Progenitor cell of endocrine pancreas (in vitro differentiated cells): ENCODE measurements around the gene MBD3L2B. TPM values are rescaled to one million over a fixed set of nuclear protein-coding genes. Genes with fewer than 3 reads are reported as not detected.
"Not testable (repeated sequence)": the region's sequence is repeated elsewhere in the genome, so short reads cannot be mapped to it uniquely, and the experiment has no call there.

Experiments
- DNase-seq: peaks from one replicate; pipeline ENCODE4 v3.0.0; 2021; ENCODE audit warnings: low spot score; ENCODE audit not compliant: unreplicated experiment
- H3K27ac Mint-ChIP-seq: 2 replicates; pipeline ENCODE4 v1.8.0; 2021; ENCODE audit warnings: mild to moderate bottlenecking, moderate library complexity, mixed read lengths
- H3K27me3 Mint-ChIP-seq: 2 replicates; pipeline ENCODE4 v1.8.0; 2021; ENCODE audit warnings: mixed read lengths
- H3K36me3 Mint-ChIP-seq: 2 replicates; pipeline ENCODE4 v1.8.0; 2022; ENCODE audit warnings: mixed read lengths; ENCODE audit not compliant: insufficient read depth
- H3K4me1 Mint-ChIP-seq: 2 replicates; pipeline ENCODE4 v1.8.0; 2021; ENCODE audit warnings: low read depth, mixed read lengths
- H3K4me3 Mint-ChIP-seq: 2 replicates; pipeline ENCODE4 v1.8.0; 2021; ENCODE audit warnings: low read depth, mild to moderate bottlenecking, moderate library complexity, mixed read lengths
- H3K9me3 Mint-ChIP-seq: 2 replicates; pipeline ENCODE4 v1.8.0; 2021; ENCODE audit warnings: low read depth, mixed read lengths
- CTCF ChIP-seq: fragments of 200-600 bp; sonication (generic); IDR thresholded peaks from one replicate; pipeline ENCODE4 v1.5.0; 2021; ENCODE audit warnings: antibody characterized with exemption, mild to moderate bottlenecking; ENCODE audit not compliant: unreplicated experiment
- total RNA-seq: library from RNA; stranded (reverse); gene quantifications from 2 replicates; pipeline ENCODE4 v1.2.1, GENCODE V29; 2021

Gene MBD3L2B
- total RNA-seq, 1 donor from 2014 or later = not detected

- H3K4me3 Mint-ChIP-seq, H3K9me3 Mint-ChIP-seq, DNase-seq, H3K27me3 Mint-ChIP-seq, H3K36me3 Mint-ChIP-seq, H3K4me1 Mint-ChIP-seq, H3K27ac Mint-ChIP-seq: not testable (repeated sequence)
Observed at GRCh38 chr19:7040079-7040478, 18.8 kb upstream of the MBD3L2B start, which contains the start of gene MBD3L4. TSS of gene MBD3L4 (minus strand) at chr19:7040179. CDS start at chr19:7040144, 35 bp downstream.

GRCh38 chr19:7030278-7030677, 9.0 kb upstream of the MBD3L2B start, which contains the start of gene MBD3L5:
TSS of gene MBD3L5 (plus strand) at chr19:7030578. CDS start at chr19:7030612, 34 bp downstream.
- not testable (repeated sequence) for H3K36me3 Mint-ChIP-seq, H3K27ac Mint-ChIP-seq, DNase-seq, H3K9me3 Mint-ChIP-seq, H3K4me3 Mint-ChIP-seq, H3K27me3 Mint-ChIP-seq, H3K4me1 Mint-ChIP-seq

GRCh38 chr19:7028790-7029189, 7.6 kb upstream of the MBD3L2B start:
- not testable (repeated sequence) for H3K27me3 Mint-ChIP-seq, H3K9me3 Mint-ChIP-seq

GRCh38 chr19:7018828-7019227, 2.4 kb downstream of the MBD3L2B start:
- Mint-ChIP-seq H3K9me3 (peaks cover 9% of the 10 kb centered on the region), H3K4me1 (no peaks in the 10 kb centered on the region), H3K36me3 (no peaks in the 10 kb centered on the region), H3K27ac (no peak overlapping the region), H3K27me3 (no peaks in the 10 kb centered on the region), H3K4me3 (no peak overlapping the region)
- TF ChIP-seq CTCF = no peak
- no peak for DNase-seq

More at GRCh38 chr19:7028790-7029189, 7.6 kb upstream of the MBD3L2B start:
- not testable (repeated sequence) for DNase-seq, H3K4me1 Mint-ChIP-seq, H3K36me3 Mint-ChIP-seq, H3K4me3 Mint-ChIP-seq, H3K27ac Mint-ChIP-seq

GRCh38 chr19:7013678-7014077, 7.6 kb downstream of the MBD3L2B start:
- DNase-seq = no peak
- H3K36me3 Mint-ChIP-seq = peaks cover 2% of the 10 kb centered on the region

GRCh38 chr19:7010722-7011593, 10.3 kb downstream of the MBD3L2B start:
- H3K27me3 Mint-ChIP-seq = no peaks in the 10 kb centered on the region
- H3K4me1 Mint-ChIP-seq = no peaks in the 10 kb centered on the region
- no peak for TF ChIP-seq CTCF
- no peak overlapping the region for H3K4me3 Mint-ChIP-seq
- peaks cover 2% of the 10 kb centered on the region for H3K36me3 Mint-ChIP-seq
- DNase-seq = no peak
- peaks cover 20% of the 10 kb centered on the region for H3K9me3 Mint-ChIP-seq
- H3K27ac Mint-ChIP-seq = no peak overlapping the region

More at GRCh38 chr19:7013678-7014077, 7.6 kb downstream of the MBD3L2B start:
- no peak for TF ChIP-seq CTCF
- no peak overlapping the region for H3K4me3 Mint-ChIP-seq
- no peaks in the 10 kb centered on the region for H3K27me3 Mint-ChIP-seq
- H3K4me1 Mint-ChIP-seq = no peaks in the 10 kb centered on the region
- H3K27ac Mint-ChIP-seq = no peak overlapping the region
- peaks cover 19% of the 10 kb centered on the region for H3K9me3 Mint-ChIP-seq
